GM12864 (cell line): ENCODE measurements around the gene TRAPPC12.

Experiments
- DNase-seq: peaks from one replicate; pipeline ENCODE4 v3.0.0-alpha.2; 2011; ENCODE audit warnings: low read depth
- H3K4me3 ChIP-seq: 2 replicates; pipeline ENCODE4 v1.5.1; 2011; ENCODE audit warnings: mild to moderate bottlenecking, low read depth, low read length, control low read depth
- TF ChIP-seq, protein P1 (sequence below): IDR thresholded peaks from 2 replicates; pipeline ENCODE4 v1.5.1; 2011; ENCODE audit warnings: low read depth, mild to moderate bottlenecking, moderate library complexity, low read length, control low read depth, inconsistent platforms; ENCODE audit errors: missing control alignments

The TRAPPC12 gene

DNA sequence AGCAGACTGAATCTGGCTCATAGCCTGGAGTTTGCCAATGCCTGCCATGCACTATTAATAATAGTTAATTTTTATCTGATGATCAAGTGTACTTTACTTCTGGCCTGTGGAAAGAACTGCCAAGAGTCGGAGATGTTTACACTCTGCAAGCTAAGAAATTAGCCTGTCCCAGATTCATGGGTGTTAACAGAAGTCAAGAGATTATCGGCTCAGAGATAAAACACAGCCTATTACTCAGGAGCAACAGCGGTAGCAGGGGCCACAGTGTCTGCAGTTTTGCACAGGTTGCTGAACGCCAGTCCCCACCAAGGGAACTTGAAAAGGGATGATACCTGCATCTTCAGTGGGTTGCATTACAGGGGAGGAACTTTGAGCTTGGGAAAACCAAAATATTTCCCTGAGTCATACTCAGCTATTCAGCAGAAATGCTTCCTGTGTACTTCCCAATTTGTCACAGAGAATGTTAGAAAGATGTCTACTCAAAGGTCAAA is 144.1 kb downstream of the TRAPPC12 start:
- TF ChIP-seq, protein P1, sequence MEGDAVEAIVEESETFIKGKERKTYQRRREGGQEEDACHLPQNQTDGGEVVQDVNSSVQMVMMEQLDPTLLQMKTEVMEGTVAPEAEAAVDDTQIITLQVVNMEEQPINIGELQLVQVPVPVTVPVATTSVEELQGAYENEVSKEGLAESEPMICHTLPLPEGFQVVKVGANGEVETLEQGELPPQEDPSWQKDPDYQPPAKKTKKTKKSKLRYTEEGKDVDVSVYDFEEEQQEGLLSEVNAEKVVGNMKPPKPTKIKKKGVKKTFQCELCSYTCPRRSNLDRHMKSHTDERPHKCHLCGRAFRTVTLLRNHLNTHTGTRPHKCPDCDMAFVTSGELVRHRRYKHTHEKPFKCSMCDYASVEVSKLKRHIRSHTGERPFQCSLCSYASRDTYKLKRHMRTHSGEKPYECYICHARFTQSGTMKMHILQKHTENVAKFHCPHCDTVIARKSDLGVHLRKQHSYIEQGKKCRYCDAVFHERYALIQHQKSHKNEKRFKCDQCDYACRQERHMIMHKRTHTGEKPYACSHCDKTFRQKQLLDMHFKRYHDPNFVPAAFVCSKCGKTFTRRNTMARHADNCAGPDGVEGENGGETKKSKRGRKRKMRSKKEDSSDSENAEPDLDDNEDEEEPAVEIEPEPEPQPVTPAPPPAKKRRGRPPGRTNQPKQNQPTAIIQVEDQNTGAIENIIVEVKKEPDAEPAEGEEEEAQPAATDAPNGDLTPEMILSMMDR, result no peak
- no peak overlapping the region for H3K4me3 ChIP-seq
- DNase-seq, result no peak

DNA sequence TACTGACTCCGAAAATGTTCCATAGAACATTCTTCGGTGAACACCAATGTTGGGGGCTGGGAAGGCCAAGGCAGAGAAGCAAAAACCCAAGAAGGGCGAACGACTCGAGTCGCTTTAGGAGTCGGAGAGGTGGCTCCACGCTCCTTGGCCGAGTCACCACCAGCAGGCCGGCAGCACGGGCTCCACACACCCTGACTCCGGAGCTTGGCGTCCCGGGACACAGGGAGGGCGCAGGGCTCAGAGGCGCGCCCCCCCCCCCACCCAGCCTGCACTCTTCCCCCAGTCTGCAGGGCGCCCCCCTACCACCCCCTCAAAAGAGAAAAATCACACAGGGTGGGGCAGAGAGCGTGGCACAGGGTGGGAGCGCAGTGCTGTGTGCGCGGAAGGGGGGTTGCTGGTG is 147.4 kb downstream of the TRAPPC12 start:
- DNase-seq, result no peak
- TF ChIP-seq, protein P1, result no peak
- no peak overlapping the region for H3K4me3 ChIP-seq

DNA sequence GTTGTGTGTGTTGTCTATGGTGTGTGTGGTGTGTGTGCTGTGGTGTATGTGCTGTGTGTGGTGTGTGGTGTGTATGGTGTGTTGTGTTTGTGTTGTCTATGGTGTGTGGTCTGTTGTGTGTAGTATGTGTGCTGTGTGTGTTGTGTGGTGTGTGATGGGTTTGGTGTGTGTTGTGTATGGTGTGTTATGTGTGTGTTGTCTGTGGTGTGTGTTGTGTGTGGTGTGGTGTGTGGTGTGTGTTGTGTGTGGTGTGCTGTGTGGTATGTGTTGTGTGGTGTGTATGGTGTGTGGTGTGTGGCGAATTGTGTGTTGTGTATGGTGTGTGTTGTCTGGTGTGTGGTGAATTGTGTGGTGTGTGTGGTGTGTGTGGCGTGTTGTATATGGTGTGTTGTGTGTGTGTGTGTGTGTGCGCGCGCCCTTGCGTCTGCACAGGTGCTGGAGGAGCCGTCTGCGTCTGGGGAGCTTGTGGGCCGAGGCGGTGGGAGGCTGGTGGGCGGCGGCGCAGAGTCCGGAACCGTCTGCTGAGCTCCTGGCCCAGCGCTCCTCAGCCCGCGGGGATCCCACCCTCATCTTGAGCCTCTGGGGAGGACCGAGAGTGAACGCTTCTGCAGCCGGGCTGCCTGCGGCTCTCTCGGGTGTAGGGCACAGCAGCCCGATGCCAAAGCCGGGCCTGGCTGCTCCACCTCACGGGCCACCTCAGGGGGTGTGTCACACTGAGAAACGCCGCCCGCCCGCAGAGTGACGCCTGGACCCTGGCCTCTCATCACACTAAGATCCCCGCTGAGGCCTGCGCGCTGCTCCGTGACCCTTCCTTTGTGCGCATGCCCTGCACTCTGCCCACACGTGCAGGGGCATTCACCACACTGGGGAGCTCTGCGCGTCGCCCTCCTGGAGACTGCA is 148.6 kb downstream of the TRAPPC12 start:
- TF ChIP-seq, protein P1, result no peak
- no peak for DNase-seq

More for the DNA sequence above, 148.6 kb downstream of the TRAPPC12 start:
- H3K4me3 ChIP-seq, result no peak overlapping the region
